Endothelial cell (in vitro differentiated cells): ENCODE measurements around the gene MRPL22. TPM values are rescaled to one million over a fixed set of nuclear protein-coding genes. Genes with fewer than 3 reads are reported as not detected.

ENCODE experiments used
- DNase-seq: peaks from one replicate; pipeline ENCODE4 v3.0.0; 2021; ENCODE audit warnings: low spot score
- H3K27ac Mint-ChIP-seq: one replicate; pipeline ENCODE4 v1.8.0; 2021; ENCODE audit warnings: mixed read lengths, inconsistent platforms; ENCODE audit not compliant: unreplicated experiment
- H3K27me3 Mint-ChIP-seq: one replicate; pipeline ENCODE4 v1.8.0; 2021; ENCODE audit warnings: mild to moderate bottlenecking, moderate library complexity, mixed read lengths, inconsistent platforms; ENCODE audit not compliant: unreplicated experiment
- H3K36me3 Mint-ChIP-seq: one replicate; pipeline ENCODE4 v1.8.0; 2021; ENCODE audit warnings: mild to moderate bottlenecking, low read depth, mixed read lengths, inconsistent platforms; ENCODE audit not compliant: unreplicated experiment
- H3K4me1 Mint-ChIP-seq: one replicate; pipeline ENCODE4 v1.8.0; 2021; ENCODE audit warnings: mild to moderate bottlenecking, mixed read lengths, inconsistent platforms; ENCODE audit not compliant: unreplicated experiment
- H3K4me3 Mint-ChIP-seq: one replicate; pipeline ENCODE4 v1.8.0; 2021; ENCODE audit warnings: mild to moderate bottlenecking, mixed read lengths, inconsistent platforms; ENCODE audit not compliant: unreplicated experiment
- H3K9me3 Mint-ChIP-seq: one replicate; pipeline ENCODE4 v1.8.0; 2021; ENCODE audit warnings: mixed read lengths, inconsistent platforms; ENCODE audit not compliant: unreplicated experiment
- CTCF ChIP-seq: fragments of 200-600 bp; sonication (generic); IDR thresholded peaks from one replicate; pipeline ENCODE4 v1.5.0; 2021; ENCODE audit warnings: antibody characterized with exemption; ENCODE audit not compliant: unreplicated experiment
- total RNA-seq: library from RNA; stranded (reverse); fragmentation: NEBNext Ultra II Directional; extraction: Animal tissue kit (Norgen Biotek cat#: 25700); gene quantifications from one replicate; pipeline ENCODE4 v1.2.1, GENCODE V29; 2021; ENCODE audit not compliant: unreplicated experiment

MRPL22 gene
- total RNA-seq, 1 donor from 2014 or later = 63.6 TPM

GRCh38 chr5:154948313-154948712 lies 7.4 kb downstream of the MRPL22 start:
- Mint-ChIP-seq H3K36me3 (no peaks in the 10 kb centered on the region), H3K4me3 (no peak overlapping the region), H3K9me3 (no peaks in the 10 kb centered on the region), H3K4me1 (no peaks in the 10 kb centered on the region), H3K27ac (no peak overlapping the region), H3K27me3 (no peaks in the 10 kb centered on the region)
- no peak for DNase-seq
- no peak for TF ChIP-seq CTCF

- TF ChIP-seq CTCF = no peak
- no peak for DNase-seq
- Mint-ChIP-seq H3K4me3 (no peak overlapping the region), H3K27ac (no peak overlapping the region), H3K36me3 (no peaks in the 10 kb centered on the region), H3K9me3 (no peaks in the 10 kb centered on the region), H3K27me3 (no peaks in the 10 kb centered on the region), H3K4me1 (no peaks in the 10 kb centered on the region)
These were observed 8.9 kb downstream of the MRPL22 start for GRCh38 chr5:154949781-154950180.

GRCh38 chr5:154956712-154957111 lies 15.8 kb downstream of the MRPL22 start:
- H3K4me1 Mint-ChIP-seq = no peaks in the 10 kb centered on the region
- no peaks in the 10 kb centered on the region for H3K9me3 Mint-ChIP-seq
- TF ChIP-seq CTCF = no peak
- no peaks in the 10 kb centered on the region for H3K36me3 Mint-ChIP-seq
- H3K27me3 Mint-ChIP-seq = no peaks in the 10 kb centered on the region
- no peak overlapping the region for H3K4me3 Mint-ChIP-seq
- DNase-seq = no peak
- H3K27ac Mint-ChIP-seq = no peak overlapping the region

GRCh38 chr5:154962494-154962893 lies 21.6 kb downstream of the MRPL22 start:
- peaks cover 26% of the 10 kb centered on the region for H3K4me1 Mint-ChIP-seq
- no peak for TF ChIP-seq CTCF
- peaks cover 3% of the 10 kb centered on the region for H3K27me3 Mint-ChIP-seq
- H3K36me3 Mint-ChIP-seq = peaks cover 23% of the 10 kb centered on the region
- H3K27ac Mint-ChIP-seq = no peak overlapping the region
- H3K4me3 Mint-ChIP-seq = no peak overlapping the region
- H3K9me3 Mint-ChIP-seq = no peaks in the 10 kb centered on the region
- DNase-seq = no peak

- H3K4me1 Mint-ChIP-seq = peaks cover 44% of the 10 kb centered on the region
- H3K36me3 Mint-ChIP-seq = peaks cover 29% of the 10 kb centered on the region
- H3K4me3 Mint-ChIP-seq = peak overlapping the region; percentile 9
- H3K27me3 Mint-ChIP-seq = peaks cover 3% of the 10 kb centered on the region
- peak overlapping the region; percentile 95 for H3K27ac Mint-ChIP-seq
- TF ChIP-seq CTCF = no peak
- no peaks in the 10 kb centered on the region for H3K9me3 Mint-ChIP-seq
- DNase-seq = peak; percentile 29
These were observed 25.4 kb downstream of the MRPL22 start for GRCh38 chr5:154966081-154966841.
